PFSK-1 (cell line): ENCODE results near the gene SIGMAR1.

ENCODE experiments used
- POLR2AphosphoS5 ChIP-seq: IDR thresholded peaks from 2 replicates; pipeline ENCODE4 v1.6.1; 2012; ENCODE audit warnings: low read depth, mild to moderate bottlenecking, control low read depth, low read length, moderate library complexity
- REST ChIP-seq, 2 experiments: IDR thresholded peaks; 2 replicates each; pipeline versions ENCODE4 v1.6.1 to v1.8.0; 2011 to 2012; ENCODE audit warnings: low read depth in 2 of 2, low read length in 2 of 2, control low read depth in 1 of 2, inconsistent platforms in 1 of 2, mild to moderate bottlenecking in 1 of 2, moderate library complexity in 1 of 2; ENCODE audit not compliant: insufficient read depth in 1 of 2
- TAF1 ChIP-seq: IDR thresholded peaks from 2 replicates; pipeline ENCODE4 v1.6.1; 2012; ENCODE audit warnings: low read length, control low read depth, borderline replicate concordance; ENCODE audit not compliant: insufficient read depth

- TF ChIP-seq POLR2AphosphoS5 (no peak), REST (IDR thresholded peaks at IDR 0.05; ENCODE audit: insufficient read depth in 1 of 2, low read depth in 2 of 2, low read length in 2 of 2) (no peak), TAF1 (no peak)
These were observed 38.3 kb upstream of the SIGMAR1 start for GRCh38 chr9:34675869-34676268.
